Endothelial cell (in vitro differentiated cells): ENCODE measurements around the gene GPR132. TPM values are rescaled to one million over a fixed set of nuclear protein-coding genes. Genes with fewer than 3 reads are reported as not detected.

Experiments used
- DNase-seq: peaks from one replicate; pipeline ENCODE4 v3.0.0; 2021; ENCODE audit warnings: low spot score
- H3K27ac Mint-ChIP-seq: one replicate; pipeline ENCODE4 v1.8.0; 2021; ENCODE audit warnings: mixed read lengths, inconsistent platforms; ENCODE audit not compliant: unreplicated experiment
- H3K27me3 Mint-ChIP-seq: one replicate; pipeline ENCODE4 v1.8.0; 2021; ENCODE audit warnings: mild to moderate bottlenecking, moderate library complexity, mixed read lengths, inconsistent platforms; ENCODE audit not compliant: unreplicated experiment
- H3K36me3 Mint-ChIP-seq: one replicate; pipeline ENCODE4 v1.8.0; 2021; ENCODE audit warnings: mild to moderate bottlenecking, low read depth, mixed read lengths, inconsistent platforms; ENCODE audit not compliant: unreplicated experiment
- H3K4me1 Mint-ChIP-seq: one replicate; pipeline ENCODE4 v1.8.0; 2021; ENCODE audit warnings: mild to moderate bottlenecking, mixed read lengths, inconsistent platforms; ENCODE audit not compliant: unreplicated experiment
- H3K4me3 Mint-ChIP-seq: one replicate; pipeline ENCODE4 v1.8.0; 2021; ENCODE audit warnings: mild to moderate bottlenecking, mixed read lengths, inconsistent platforms; ENCODE audit not compliant: unreplicated experiment
- H3K9me3 Mint-ChIP-seq: one replicate; pipeline ENCODE4 v1.8.0; 2021; ENCODE audit warnings: mixed read lengths, inconsistent platforms; ENCODE audit not compliant: unreplicated experiment
- total RNA-seq: library from RNA; stranded (reverse); fragmentation: NEBNext Ultra II Directional; extraction: Animal tissue kit (Norgen Biotek cat#: 25700); gene quantifications from one replicate; pipeline ENCODE4 v1.2.1, GENCODE V29; 2021; ENCODE audit not compliant: unreplicated experiment
- TF ChIP-seq, protein P1 (sequence below): fragments of 200-600 bp; sonication (generic); IDR thresholded peaks from one replicate; pipeline ENCODE4 v1.5.0; 2021; ENCODE audit warnings: antibody characterized with exemption; ENCODE audit not compliant: unreplicated experiment

The GPR132 gene
- total RNA-seq, 1 donor from 2014 or later, result not detected

DNA sequence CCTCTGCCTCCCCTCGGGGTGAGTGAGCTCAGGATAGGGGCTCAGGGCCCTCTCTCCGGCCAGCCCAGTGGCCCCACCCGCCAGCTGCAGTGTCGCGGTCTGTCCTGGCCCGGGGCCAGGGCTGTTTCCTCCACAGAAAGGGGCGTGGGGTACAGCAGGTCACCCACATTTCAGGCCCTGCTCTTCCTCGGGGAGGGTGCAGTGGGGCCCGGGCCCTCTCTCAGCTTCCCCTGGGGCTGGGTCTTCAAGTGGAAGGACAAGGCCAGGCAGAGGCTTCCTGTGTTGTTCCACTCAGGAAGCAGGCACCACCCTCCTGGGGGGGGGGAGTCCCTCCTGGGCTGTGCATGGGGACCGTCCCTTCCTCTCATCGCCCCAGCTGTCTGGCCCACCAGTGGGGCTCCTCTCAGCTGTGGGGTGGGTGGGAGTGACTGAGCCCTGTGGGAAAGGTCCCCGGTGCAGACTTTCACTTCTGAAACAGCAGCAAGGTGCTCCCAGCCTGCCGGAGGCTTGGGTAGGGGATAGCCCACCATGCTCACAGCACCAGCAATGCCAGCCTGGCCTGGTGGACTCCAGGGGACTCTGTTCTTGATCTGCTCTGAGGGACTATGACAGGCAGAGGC lies 3.7 kb downstream of the GPR132 start:
- H3K4me1 Mint-ChIP-seq, result peaks cover 20% of the 10 kb centered on the region
- H3K4me3 Mint-ChIP-seq, result no peak overlapping the region
- TF ChIP-seq, protein P1, sequence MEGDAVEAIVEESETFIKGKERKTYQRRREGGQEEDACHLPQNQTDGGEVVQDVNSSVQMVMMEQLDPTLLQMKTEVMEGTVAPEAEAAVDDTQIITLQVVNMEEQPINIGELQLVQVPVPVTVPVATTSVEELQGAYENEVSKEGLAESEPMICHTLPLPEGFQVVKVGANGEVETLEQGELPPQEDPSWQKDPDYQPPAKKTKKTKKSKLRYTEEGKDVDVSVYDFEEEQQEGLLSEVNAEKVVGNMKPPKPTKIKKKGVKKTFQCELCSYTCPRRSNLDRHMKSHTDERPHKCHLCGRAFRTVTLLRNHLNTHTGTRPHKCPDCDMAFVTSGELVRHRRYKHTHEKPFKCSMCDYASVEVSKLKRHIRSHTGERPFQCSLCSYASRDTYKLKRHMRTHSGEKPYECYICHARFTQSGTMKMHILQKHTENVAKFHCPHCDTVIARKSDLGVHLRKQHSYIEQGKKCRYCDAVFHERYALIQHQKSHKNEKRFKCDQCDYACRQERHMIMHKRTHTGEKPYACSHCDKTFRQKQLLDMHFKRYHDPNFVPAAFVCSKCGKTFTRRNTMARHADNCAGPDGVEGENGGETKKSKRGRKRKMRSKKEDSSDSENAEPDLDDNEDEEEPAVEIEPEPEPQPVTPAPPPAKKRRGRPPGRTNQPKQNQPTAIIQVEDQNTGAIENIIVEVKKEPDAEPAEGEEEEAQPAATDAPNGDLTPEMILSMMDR, result no peak
- H3K36me3 Mint-ChIP-seq, result peaks cover 4% of the 10 kb centered on the region
- no peak for DNase-seq
- H3K27ac Mint-ChIP-seq, result no peak overlapping the region
- H3K27me3 Mint-ChIP-seq, result peaks cover 16% of the 10 kb centered on the region
- no peaks in the 10 kb centered on the region for H3K9me3 Mint-ChIP-seq

DNA sequence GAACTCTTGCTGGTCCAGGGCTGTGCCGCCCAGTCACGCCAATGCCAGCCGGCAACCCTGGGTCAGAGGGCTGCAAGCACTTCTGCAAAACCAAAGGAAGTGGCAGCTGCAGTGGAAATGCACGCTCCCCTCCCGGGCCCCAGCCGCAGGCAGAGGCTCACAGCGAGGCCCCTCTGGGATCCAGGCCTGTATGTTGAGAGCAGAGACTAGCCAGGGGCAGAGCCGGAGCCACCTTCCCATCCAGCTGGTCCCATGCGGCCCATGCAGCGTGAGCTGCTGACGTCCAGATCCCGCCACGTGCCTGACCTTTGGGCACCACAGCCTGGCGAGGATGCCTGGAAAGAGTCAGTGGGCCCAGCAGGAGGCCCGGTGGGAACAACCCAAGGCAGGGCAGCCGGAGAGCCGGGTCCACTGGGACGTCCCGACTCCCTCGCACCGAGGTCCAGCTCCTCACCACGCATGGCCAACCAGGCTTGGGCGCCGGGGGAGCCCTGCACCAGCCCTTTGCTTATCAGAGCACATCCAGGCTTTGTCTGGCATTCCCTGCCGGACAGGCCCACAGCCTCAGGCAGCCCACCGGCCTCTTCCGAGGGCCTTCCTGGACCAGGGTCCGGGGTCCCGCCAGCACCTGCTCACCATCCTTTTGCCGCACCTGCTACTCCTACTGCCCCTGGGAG lies 4.3 kb downstream of the GPR132 start:
- H3K4me3 Mint-ChIP-seq, result no peak overlapping the region
- H3K4me1 Mint-ChIP-seq, result peaks cover 20% of the 10 kb centered on the region
- DNase-seq, result no peak
- no peaks in the 10 kb centered on the region for H3K9me3 Mint-ChIP-seq
- H3K27ac Mint-ChIP-seq, result no peak overlapping the region
- peaks cover 4% of the 10 kb centered on the region for H3K36me3 Mint-ChIP-seq
- H3K27me3 Mint-ChIP-seq, result peaks cover 16% of the 10 kb centered on the region
- TF ChIP-seq, protein P1, result no peak

DNA sequence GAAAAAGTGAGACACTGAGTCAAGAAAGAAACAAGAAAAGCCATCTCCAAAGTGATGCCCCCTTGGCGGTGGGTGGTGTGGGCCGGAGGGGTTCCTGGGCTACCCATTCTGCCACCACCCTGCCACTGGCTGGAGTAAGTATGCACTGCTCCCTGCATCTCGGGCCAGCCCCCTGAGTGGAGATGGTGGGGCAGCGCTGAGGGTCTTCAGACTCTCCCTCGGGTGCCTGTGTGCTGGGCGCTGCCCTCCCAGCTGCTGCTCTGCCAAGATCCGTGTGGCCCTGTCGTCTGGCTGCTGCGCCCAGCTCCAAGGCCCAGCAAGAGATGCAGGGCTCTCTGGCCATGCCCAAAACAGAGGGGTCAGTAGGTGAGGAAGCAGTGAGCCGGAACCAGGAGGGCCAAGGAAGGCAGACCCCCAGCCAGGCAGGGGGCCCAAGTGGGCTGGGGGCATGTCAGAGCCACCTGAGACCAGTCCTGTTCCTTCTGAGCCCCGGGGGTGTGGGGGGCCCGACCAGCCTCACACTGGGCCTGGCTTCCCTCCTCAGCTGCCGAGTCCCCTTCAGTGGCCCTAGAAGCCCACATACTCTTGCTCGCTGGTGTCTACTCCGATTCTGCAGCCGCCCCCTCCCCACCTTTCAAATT lies 5.2 kb downstream of the GPR132 start:
- TF ChIP-seq, protein P1, result no peak
- H3K36me3 Mint-ChIP-seq, result peaks cover 4% of the 10 kb centered on the region
- peaks cover 24% of the 10 kb centered on the region for H3K4me1 Mint-ChIP-seq
- H3K27ac Mint-ChIP-seq, result no peak overlapping the region
- peak overlapping the region; percentile 78 for H3K4me3 Mint-ChIP-seq
- no peak for DNase-seq
- no peaks in the 10 kb centered on the region for H3K9me3 Mint-ChIP-seq
- peaks cover 14% of the 10 kb centered on the region for H3K27me3 Mint-ChIP-seq

DNA sequence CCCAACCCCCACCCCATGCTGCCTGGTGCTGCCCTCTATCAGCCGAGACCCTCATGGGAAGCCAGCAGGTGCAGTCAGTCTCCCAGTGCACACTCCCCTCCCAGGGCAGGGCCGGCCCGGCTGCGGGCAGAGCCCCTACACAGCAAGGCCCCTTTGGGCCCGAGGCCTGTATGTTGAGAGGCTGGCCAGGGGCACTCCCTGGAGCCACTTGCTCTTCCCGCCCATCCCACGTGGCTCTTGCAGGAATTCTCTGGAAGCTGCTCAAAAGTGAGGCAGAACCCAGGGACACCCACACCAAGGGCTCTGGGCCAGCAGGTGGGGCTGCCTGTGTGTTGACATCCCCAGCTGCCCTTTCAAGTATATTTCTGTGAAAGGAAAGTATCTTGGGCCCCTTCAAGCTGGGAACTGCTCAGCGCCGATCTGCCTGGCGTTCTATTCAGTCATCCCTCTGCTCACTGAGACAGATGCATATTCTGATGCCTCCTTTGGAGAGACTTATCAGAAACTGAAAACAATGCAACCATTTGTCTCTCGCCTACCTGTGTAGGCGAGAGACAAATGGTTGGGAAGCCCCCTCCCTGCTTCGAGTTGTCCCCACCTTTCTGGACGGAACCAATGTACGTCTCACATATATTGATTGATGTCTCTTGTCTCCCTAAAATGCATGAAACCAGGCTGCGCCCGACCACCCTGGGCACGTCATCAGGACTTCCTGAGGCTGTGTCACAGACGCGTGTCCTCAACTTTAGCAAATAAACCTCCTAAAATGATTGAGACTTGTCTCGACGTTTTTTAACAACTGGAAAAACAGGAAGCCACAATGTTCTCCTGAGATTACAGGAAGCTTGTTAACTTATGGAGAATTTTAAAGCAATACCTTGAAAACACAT lies 6.0 kb downstream of the GPR132 start:
- Mint-ChIP-seq H3K9me3 (no peaks in the 10 kb centered on the region), H3K36me3 (peaks cover 4% of the 10 kb centered on the region), H3K27ac (no peak overlapping the region), H3K27me3 (peaks cover 11% of the 10 kb centered on the region), H3K4me1 (peaks cover 25% of the 10 kb centered on the region), H3K4me3 (peak overlapping the region; percentile 78)
- TF ChIP-seq, protein P1, result no peak
- no peak for DNase-seq
